Endothelial cell of umbilical vein (primary cell): ENCODE results near the gene ANKRD34A. TPM values are rescaled to one million over a fixed set of nuclear protein-coding genes. Genes with fewer than 3 reads are reported as not detected.
A peak's percentile ranks its signal among the peaks of the same experiment; 100 is the strongest.

Experiments used
- Bru-seq: library from RNA; stranded (reverse); fragments of 400-500 nt; gene quantifications from one replicate; lab custom pipeline; 2021; lab: Mats Ljungman, UMichigan
- BruChase-seq, 2 experiments: library from RNA; stranded (reverse); fragments of 400-500 nt; gene quantifications; one replicate each; lab custom pipeline; 2021; lab: Mats Ljungman, UMichigan
- BruUV-seq: library from RNA; stranded (reverse); fragments of 400-500 nt; replicated peaks from 2 replicates; lab custom pipeline; 2021; lab: Mats Ljungman, UMichigan
- CTCF ChIA-PET: fragments of 300-600, 350-600 bp; sonication (Branson Sonifier 250); formaldehyde crosslinking; loops from one replicate; lab custom pipeline; 2021; ENCODE audit warnings: antibody characterized with exemption, inconsistent platforms; lab: Charles Lee
- POLR2A ChIA-PET: fragments of 300-600, 350-600 bp; sonication (Branson Sonifier 250); formaldehyde crosslinking; loops from one replicate; lab custom pipeline; 2021; ENCODE audit warnings: antibody characterized with exemption, inconsistent platforms; lab: Charles Lee
- DNase-seq: peaks from one replicate; pipeline ENCODE4 v3.0.0-alpha.2; 2011; ENCODE audit warnings: low read depth, low spot score
- FAIRE-seq: peaks from 2 replicates; lab custom pipeline; 2011; peaks lifted over from hg19 to GRCh38; lab: Jason Lieb, UNC
- H2AFZ ChIP-seq: 2 replicates; pipeline ENCODE4 v1.6.0; 2012; ENCODE audit warnings: low read depth, low read length, control low read depth, inconsistent platforms
- H3K27ac ChIP-seq: 2 replicates; pipeline ENCODE4 v1.5.1; 2011; ENCODE audit warnings: low read depth, mild to moderate bottlenecking, control low read depth, low read length, moderate library complexity; ENCODE audit not compliant: insufficient read depth
- H3K27me3 ChIP-seq, 2 experiments: 2 replicates each; pipeline versions ENCODE4 v1.6.0 to v1.6.1; 2011; ENCODE audit warnings: low read length in 2 of 2, mixed read lengths in 1 of 2; ENCODE audit not compliant: control insufficient read depth in 2 of 2, insufficient read depth in 2 of 2
- H3K36me3 ChIP-seq, 2 experiments: 2 replicates in 1 of 2; 3 replicates in 1 of 2; pipeline ENCODE4 v1.5.1; 2011; ENCODE audit warnings: low read length in 2 of 2, mild to moderate bottlenecking in 1 of 2, moderate library complexity in 1 of 2; ENCODE audit not compliant: control insufficient read depth in 2 of 2, insufficient read depth in 2 of 2; ENCODE audit errors: extremely low read depth in 1 of 2
- H3K4me1 ChIP-seq: 3 replicates; pipeline ENCODE4 v1.5.1; 2011; ENCODE audit warnings: mild to moderate bottlenecking, low read length; ENCODE audit not compliant: control insufficient read depth, insufficient read depth; ENCODE audit errors: extremely low read depth
- H3K4me2 ChIP-seq: 2 replicates; pipeline ENCODE4 v1.6.1; 2011; ENCODE audit warnings: low read length, control low read depth, mixed read lengths; ENCODE audit not compliant: insufficient read depth
- H3K4me3 ChIP-seq, 3 experiments: fragments of 200-600 bp in 1 of 3; sonication (generic), shearing (Covaris generic) in 1 of 3; replicated peaks in 1 of 3; 2 replicates each; pipeline ENCODE4 v1.5.1; 2011 to 2016; ENCODE audit warnings: control low read depth in 3 of 3, low read length in 3 of 3, mild to moderate bottlenecking in 2 of 3, inconsistent platforms in 1 of 3, low read depth in 1 of 3, moderate library complexity in 1 of 3; ENCODE audit not compliant: insufficient read depth in 1 of 3
- H3K79me2 ChIP-seq: 2 replicates; pipeline ENCODE4 v1.6.0; 2012; ENCODE audit warnings: low read length, inconsistent platforms; ENCODE audit not compliant: control insufficient read depth, insufficient read depth
- H3K9ac ChIP-seq: replicated peaks from 2 replicates; pipeline ENCODE3; 2011; ENCODE audit warnings: low read length, control low read depth; ENCODE audit not compliant: insufficient read depth; ENCODE audit errors: extremely low read depth
- H3K9me1 ChIP-seq: replicated peaks from 3 replicates; pipeline ENCODE4 v1.6.0; 2011; ENCODE audit warnings: mild to moderate bottlenecking, low read length; ENCODE audit not compliant: control insufficient read depth, insufficient read depth; ENCODE audit errors: extremely low read depth
- H3K9me3 ChIP-seq: replicated peaks from 2 replicates; pipeline ENCODE4 v1.5.1; 2012; ENCODE audit warnings: low read length, inconsistent platforms; ENCODE audit not compliant: control insufficient read depth, insufficient read depth
- H4K20me1 ChIP-seq: replicated peaks from 2 replicates; pipeline ENCODE3; 2011; ENCODE audit warnings: mild to moderate bottlenecking, low read length; ENCODE audit not compliant: control insufficient read depth, insufficient read depth; ENCODE audit errors: extremely low read depth
- EZH2 ChIP-seq: IDR thresholded peaks from 2 replicates; pipeline ENCODE4 v1.6.1; 2012; ENCODE audit warnings: borderline replicate concordance, low read depth, mild to moderate bottlenecking, moderate library complexity, low read length, inconsistent platforms; ENCODE audit not compliant: severe bottlenecking
- FOS ChIP-seq: IDR thresholded peaks from 2 replicates; pipeline ENCODE4 v1.6.1; 2011; ENCODE audit warnings: mild to moderate bottlenecking, low read length, moderate library complexity, borderline replicate concordance; ENCODE audit not compliant: insufficient read depth
- GATA2 ChIP-seq: IDR thresholded peaks from 2 replicates; pipeline ENCODE4 v1.7.0; 2011; ENCODE audit warnings: low read depth, mild to moderate bottlenecking, moderate library complexity, mixed read lengths, low read length; ENCODE audit not compliant: insufficient read length, insufficient read depth
- JUN ChIP-seq: IDR thresholded peaks from 2 replicates; pipeline ENCODE4 v1.6.1; 2011; ENCODE audit warnings: borderline replicate concordance, low read depth; ENCODE audit not compliant: insufficient read length, insufficient read depth
- MYC ChIP-seq: IDR thresholded peaks from one replicate; pipeline ENCODE4 v1.6.1; 2011; ENCODE audit warnings: mild to moderate bottlenecking, low read depth, low read length
- POLR2A ChIP-seq: IDR thresholded peaks from 2 replicates; pipeline ENCODE4 v1.6.1; 2012; ENCODE audit warnings: low read depth, mild to moderate bottlenecking, control low read depth, low read length
- POLR2AphosphoS5 ChIP-seq: IDR thresholded peaks from 2 replicates; pipeline ENCODE4 v1.6.1; 2012; ENCODE audit warnings: low read depth, mild to moderate bottlenecking, control low read depth, low read length, moderate library complexity; ENCODE audit not compliant: insufficient read depth
- dilution Hi-C: fragments of 300-500 bp; cut with MboI; formaldehyde crosslinking; loops from one replicate; pipeline ENCODE4 v1.15.0; 2019; ENCODE audit warnings: low sequenced_read_pairs; ENCODE audit not compliant: extremely low pct_ligation_motif_present
- intact Hi-C: fragments of 100-400 bp; cut with micrococcal nuclease; formaldehyde crosslinking; loops from one replicate; pipeline ENCODE4 v1.10.0; 2022
- long read RNA-seq: library from polyadenylated mRNA; stranded (forward); transcript quantifications from one replicate; pipeline ENCODE4 v2.0.0, GENCODE V29; 2021
- polyA minus RNA-seq, 3 experiments: library from RNA; depleted of rRNA, polyadenylated mRNA; stranded (reverse); fragments of >200 nt; gene quantifications; 1 replicate in 1 of 3; 2 replicates in 2 of 3; pipeline ENCODE4 v1.2.3, GENCODE V29; 2011
- polyA plus RNA-seq, 4 experiments: library from polyadenylated mRNA; depleted of rRNA in 3 of 4; stranded (reverse) in 3 of 4; unstranded in 1 of 4; fragments of >200 nt; gene quantifications; 2 replicates each; pipeline versions ENCODE4 v1.2.1 to v1.2.3, GENCODE V29; 2011 to 2012; ENCODE audit warnings: missing spikeins in 1 of 4
- total RNA-seq: library from RNA; stranded (reverse); gene quantifications from 2 replicates; pipeline ENCODE4 v1.2.3, GENCODE V29; 2021
- TF ChIP-seq, protein P1 (sequence below): IDR thresholded peaks from 2 replicates; pipeline ENCODE4 v1.6.1; 2011; ENCODE audit not compliant: insufficient read depth, insufficient read length
- TF ChIP-seq, protein P2 (sequence below), 2 donors: IDR thresholded peaks; 1 replicate in 1 of 2; 2 replicates in 1 of 2; pipeline ENCODE4 v1.5.1; 2011; ENCODE audit warnings: low read length in 2 of 2, mild to moderate bottlenecking in 2 of 2, moderate library complexity in 2 of 2, control low read depth in 1 of 2, inconsistent platforms in 1 of 2, low read depth in 1 of 2; ENCODE audit not compliant: insufficient read depth in 1 of 2; ENCODE audit errors: extremely low read depth in 1 of 2

Gene ANKRD34A
- total RNA-seq (0.24 and 0.60 TPM in 2 replicates), polyA plus RNA-seq (0.41 and 0.43 TPM in 2 replicates), polyA minus RNA-seq (0.06 and 0.07 TPM in 2 replicates), Bru-seq, nascent RNA (percentile 31 among the genes with signal in this experiment), BruChase-seq, experiment 1, labeled RNA remaining after a 6-hour chase (percentile 28 among the genes with signal in this experiment), BruChase-seq, experiment 2, labeled RNA remaining after a 2-hour chase (percentile 29 among the genes with signal in this experiment)
- polyA plus RNA-seq (2011; cell fraction: cytosol; rRNA removed), result 0.21 and 0.30 TPM in 2 replicates
- polyA plus RNA-seq (2011; cell fraction: nucleus; rRNA removed), result 0.84 and 1.1 TPM in 2 replicates
- 0.28 and 0.38 TPM in 2 replicates for polyA plus RNA-seq (2012)
- 0.61 TPM for polyA minus RNA-seq (2011; cell fraction: cytosol; rRNA and poly(A)+ RNA removed)
- 0.29 and 0.58 TPM in 2 replicates for polyA minus RNA-seq (2011; cell fraction: nucleus; rRNA and poly(A)+ RNA removed)
- long read RNA-seq, result 0 reads

DNA sequence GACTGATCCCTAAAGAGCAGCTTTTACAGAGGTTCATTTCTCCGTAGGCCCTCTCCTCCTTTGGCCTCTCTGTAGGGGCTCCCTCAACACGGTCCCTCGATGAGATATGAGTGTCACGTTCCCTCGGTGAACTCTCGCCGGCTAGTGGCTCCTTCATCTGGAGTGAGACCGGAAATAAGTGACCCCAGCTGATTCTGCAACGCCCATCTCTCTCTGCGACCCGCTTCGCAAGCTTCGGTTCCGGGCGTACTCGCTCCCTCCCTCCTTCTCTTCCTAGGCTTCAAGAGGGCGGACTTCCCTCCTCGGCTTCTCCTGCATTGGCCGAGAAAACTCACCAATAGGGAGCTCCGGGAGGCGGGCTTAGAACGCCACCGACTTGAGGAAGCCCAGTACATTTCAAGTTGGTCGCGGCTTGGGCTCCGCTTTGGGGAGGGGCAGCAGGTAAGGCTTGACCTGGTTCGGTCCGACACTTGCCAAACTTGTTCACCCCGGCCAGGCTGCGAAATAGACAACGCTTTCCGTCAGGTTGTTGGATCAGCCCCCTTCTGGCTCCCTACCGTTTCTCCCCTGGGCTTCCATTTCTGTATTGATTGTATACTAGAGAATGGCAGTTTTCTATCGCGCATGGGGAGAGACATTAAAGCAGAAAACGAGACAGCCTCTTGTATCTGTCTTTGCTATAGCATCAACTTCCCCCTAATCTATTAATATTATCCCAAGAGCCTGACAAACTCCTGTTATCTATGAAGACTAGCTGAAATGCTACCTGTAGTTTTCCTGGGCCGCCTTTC lies at the start of gene ANKRD34A, which contains the start of gene POLR3GL:
ANKRD34A (minus strand) TSS at position 248 of the 791 bp plus-strand sequence. CDS start 2,816 bp downstream, outside the sequence.
POLR3GL (plus strand) TSS at position 363 of the 791 bp plus-strand sequence. CDS start 10,176 bp downstream, outside the sequence.
- Histone ChIP-seq H3K4me3 (peak within 1 kb of the TSS; percentile 38 to 77 (median 60)), H3K9me1 (no peaks in the 10 kb centered on the region), H3K9ac (peak within 1 kb of the TSS; percentile 49), H3K27me3 (no peaks in the 10 kb centered on the region), H3K4me2 (peak within 1 kb of the TSS; percentile 82), H3K36me3 (no peaks in the 10 kb centered on the region), H3K79me2 (no peaks in the 10 kb centered on the region), H3K9me3 (no peaks in the 10 kb centered on the region), H3K4me1 (peaks cover 34% of the 10 kb centered on the region), H3K27ac (peak within 1 kb of the TSS; percentile 43), H2AFZ (peak within 1 kb of the TSS; percentile 81), H4K20me1 (no peaks in the 10 kb centered on the region)
- CTCF ChIA-PET, result interaction anchor here (0.8 to 2.5 kb wide), 14 partner anchors 13 to 119 kb away, joined by 3 to 23 read pairs (median 7); partner anchors contain the start of genes NUDT17, PEX11B, PIAS3 and RBM8A
- TSS peak; percentile 84 for BruUV-seq
- peak; percentile 99 for FAIRE-seq
- DNase-seq, result peak; percentile 96
- dilution Hi-C loops, result no loop called here
- POLR2A ChIA-PET, result interaction anchor here (0.6 to 1.8 kb wide), 10 partner anchors 9 to 106 kb away, joined by 3 to 10 read pairs (median 4); partner anchors contain the start of genes PIAS3 and RBM8A
- no peak for TF ChIP-seq MYC
- TF ChIP-seq, protein P1, sequence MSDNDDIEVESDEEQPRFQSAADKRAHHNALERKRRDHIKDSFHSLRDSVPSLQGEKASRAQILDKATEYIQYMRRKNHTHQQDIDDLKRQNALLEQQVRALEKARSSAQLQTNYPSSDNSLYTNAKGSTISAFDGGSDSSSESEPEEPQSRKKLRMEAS, result no peak
- TF ChIP-seq, protein P2, sequence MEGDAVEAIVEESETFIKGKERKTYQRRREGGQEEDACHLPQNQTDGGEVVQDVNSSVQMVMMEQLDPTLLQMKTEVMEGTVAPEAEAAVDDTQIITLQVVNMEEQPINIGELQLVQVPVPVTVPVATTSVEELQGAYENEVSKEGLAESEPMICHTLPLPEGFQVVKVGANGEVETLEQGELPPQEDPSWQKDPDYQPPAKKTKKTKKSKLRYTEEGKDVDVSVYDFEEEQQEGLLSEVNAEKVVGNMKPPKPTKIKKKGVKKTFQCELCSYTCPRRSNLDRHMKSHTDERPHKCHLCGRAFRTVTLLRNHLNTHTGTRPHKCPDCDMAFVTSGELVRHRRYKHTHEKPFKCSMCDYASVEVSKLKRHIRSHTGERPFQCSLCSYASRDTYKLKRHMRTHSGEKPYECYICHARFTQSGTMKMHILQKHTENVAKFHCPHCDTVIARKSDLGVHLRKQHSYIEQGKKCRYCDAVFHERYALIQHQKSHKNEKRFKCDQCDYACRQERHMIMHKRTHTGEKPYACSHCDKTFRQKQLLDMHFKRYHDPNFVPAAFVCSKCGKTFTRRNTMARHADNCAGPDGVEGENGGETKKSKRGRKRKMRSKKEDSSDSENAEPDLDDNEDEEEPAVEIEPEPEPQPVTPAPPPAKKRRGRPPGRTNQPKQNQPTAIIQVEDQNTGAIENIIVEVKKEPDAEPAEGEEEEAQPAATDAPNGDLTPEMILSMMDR (IDR thresholded peaks at IDR 0.05; ENCODE audit: extremely low read depth in 1 of 2, insufficient read depth in 1 of 2, low read depth in 1 of 2, low read length in 2 of 2), result no peak
- TF ChIP-seq POLR2A, result peak; percentile 82
- no peak for TF ChIP-seq JUN
- TF ChIP-seq POLR2AphosphoS5, result peak; percentile 61
- TF ChIP-seq GATA2, result no peak
- TF ChIP-seq FOS, result no peak
- TF ChIP-seq EZH2, result no peak
- intact Hi-C loops, result loop anchor here (1.0 kb wide), 2 partner anchors 32 to 37 kb away; partner anchors contain the start of genes RBM8A and TXNIP
